Smooth muscle cell (in vitro differentiated cells): ENCODE results near the gene CAMTA1. TPM values are rescaled to one million over a fixed set of nuclear protein-coding genes. Genes with fewer than 3 reads are reported as not detected.

Experiments
- DNase-seq: peaks from one replicate; lab custom pipeline; 2025; ENCODE audit not compliant: unreplicated experiment; lab: John Stamatoyannopoulos, UW
- H2AFZ ChIP-seq: fragments of 200-600 bp; sonication (generic); 2 replicates; pipeline ENCODE4 v1.6.0; 2016; ENCODE audit warnings: antibody characterized with exemption, low read depth, mild to moderate bottlenecking
- H3F3A ChIP-seq: fragments of 200-600 bp; sonication (generic); 2 replicates; pipeline ENCODE4 v1.6.0; 2017; ENCODE audit warnings: antibody characterized with exemption, low read depth
- H3K27ac ChIP-seq: fragments of 200-600 bp; sonication (generic); 2 replicates; pipeline ENCODE4 v1.5.1; 2016; ENCODE audit warnings: low read depth, mild to moderate bottlenecking
- H3K27me3 ChIP-seq: fragments of 200-600 bp; sonication (generic); 2 replicates; pipeline ENCODE4 v1.6.1; 2016; ENCODE audit warnings: low read depth, mild to moderate bottlenecking
- H3K36me3 ChIP-seq: fragments of 200-600 bp; sonication (generic); 2 replicates; pipeline ENCODE4 v1.5.1; 2016; ENCODE audit warnings: low read depth
- H3K4me1 ChIP-seq: fragments of 200-600 bp; sonication (generic); 2 replicates; pipeline ENCODE4 v1.5.1; 2016; ENCODE audit warnings: low read depth
- H3K4me2 ChIP-seq: fragments of 200-600 bp; sonication (generic); 2 replicates; pipeline ENCODE4 v1.6.0; 2016; ENCODE audit warnings: mild to moderate bottlenecking
- H3K4me3 ChIP-seq: fragments of 200-600 bp; sonication (generic); 2 replicates; pipeline ENCODE4 v1.5.1; 2016; ENCODE audit warnings: mild to moderate bottlenecking
- H3K79me2 ChIP-seq: fragments of 200-600 bp; sonication (generic); 2 replicates; pipeline ENCODE4 v1.6.0; 2016; ENCODE audit warnings: low read depth, mild to moderate bottlenecking
- H3K9ac ChIP-seq: fragments of 200-600 bp; sonication (generic); 2 replicates; pipeline ENCODE4 v1.6.0; 2016; ENCODE audit warnings: low read depth
- H3K9me3 ChIP-seq: fragments of 200-600 bp; sonication (generic); replicated peaks from 2 replicates; pipeline ENCODE4 v1.5.1; 2016; ENCODE audit warnings: low read depth
- H4K20me1 ChIP-seq: fragments of 200-600 bp; sonication (generic); 2 replicates; pipeline ENCODE4 v1.6.0; 2016; ENCODE audit warnings: low read depth
- WGBS: methylation state at CpG from one replicate; pipeline ENCODE4 v1.1.7; 2016; ENCODE audit warnings: low lambda C conversion rate; 5-methylcytosine and 5-hydroxymethylcytosine counted together
- polyA plus RNA-seq: library from polyadenylated mRNA; unstranded; fragments of >200 nt; fragmentation: Nextera tagmentation; extraction: Ambion mirVana; gene quantifications from 2 replicates; pipeline ENCODE4 v1.2.1, GENCODE V29; 2016
- total RNA-seq: library from RNA; depleted of rRNA; stranded (reverse); fragments of >200 nt; gene quantifications from 2 replicates; pipeline ENCODE4 v1.2.3, GENCODE V29; 2014
- TF ChIP-seq, protein P1 (sequence below): fragments of 200-600 bp; sonication (generic); IDR thresholded peaks from 2 replicates; pipeline ENCODE4 v1.5.1; 2017; ENCODE audit warnings: borderline replicate concordance, mild to moderate bottlenecking, antibody characterized with exemption; ENCODE audit not compliant: insufficient read depth, poor library complexity, severe bottlenecking

Gene CAMTA1
- total and polyA plus RNA-seq, 2 experiments from 2014 or later, result 139 to 145 TPM

- Histone ChIP-seq H3K4me1 (peaks cover 10% of the 10 kb centered on the region), H3K9me3 (no peaks in the 10 kb centered on the region), H3F3A (peaks cover 5% of the 10 kb centered on the region), H3K27me3 (no peaks in the 10 kb centered on the region), H3K9ac (no peak overlapping the region), H3K4me2 (peak overlapping the region; percentile 75), H3K4me3 (no peak overlapping the region), H4K20me1 (no peaks in the 10 kb centered on the region), H2AFZ (peak overlapping the region; percentile 43), H3K27ac (no peak overlapping the region), H3K36me3 (no peaks in the 10 kb centered on the region), H3K79me2 (no peaks in the 10 kb centered on the region)
- peak; percentile 11 for DNase-seq
- WGBS, result 13% methylated on average over 13 of the region's 13 CpGs
- TF ChIP-seq, protein P1, sequence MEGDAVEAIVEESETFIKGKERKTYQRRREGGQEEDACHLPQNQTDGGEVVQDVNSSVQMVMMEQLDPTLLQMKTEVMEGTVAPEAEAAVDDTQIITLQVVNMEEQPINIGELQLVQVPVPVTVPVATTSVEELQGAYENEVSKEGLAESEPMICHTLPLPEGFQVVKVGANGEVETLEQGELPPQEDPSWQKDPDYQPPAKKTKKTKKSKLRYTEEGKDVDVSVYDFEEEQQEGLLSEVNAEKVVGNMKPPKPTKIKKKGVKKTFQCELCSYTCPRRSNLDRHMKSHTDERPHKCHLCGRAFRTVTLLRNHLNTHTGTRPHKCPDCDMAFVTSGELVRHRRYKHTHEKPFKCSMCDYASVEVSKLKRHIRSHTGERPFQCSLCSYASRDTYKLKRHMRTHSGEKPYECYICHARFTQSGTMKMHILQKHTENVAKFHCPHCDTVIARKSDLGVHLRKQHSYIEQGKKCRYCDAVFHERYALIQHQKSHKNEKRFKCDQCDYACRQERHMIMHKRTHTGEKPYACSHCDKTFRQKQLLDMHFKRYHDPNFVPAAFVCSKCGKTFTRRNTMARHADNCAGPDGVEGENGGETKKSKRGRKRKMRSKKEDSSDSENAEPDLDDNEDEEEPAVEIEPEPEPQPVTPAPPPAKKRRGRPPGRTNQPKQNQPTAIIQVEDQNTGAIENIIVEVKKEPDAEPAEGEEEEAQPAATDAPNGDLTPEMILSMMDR, result no peak
Observed at GRCh38 chr1:6770751-6771440, 14.4 kb upstream of the CAMTA1 start.

DNA sequence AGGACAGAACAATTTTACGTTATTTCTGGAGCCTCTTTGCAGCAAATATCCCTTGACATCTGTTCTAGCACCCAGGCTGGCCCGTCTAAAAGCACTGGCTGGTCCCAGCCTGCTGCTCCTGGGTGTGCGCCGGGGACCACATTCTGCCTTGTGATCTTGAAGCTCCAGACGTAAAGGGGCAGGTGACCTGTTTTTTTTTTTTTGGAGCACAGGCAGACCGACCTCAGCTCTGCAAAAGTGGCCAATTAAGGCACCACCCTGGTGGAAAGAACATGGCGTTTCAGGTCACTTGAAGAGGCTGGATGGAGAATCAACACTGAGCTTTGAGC, 13.8 kb upstream of the CAMTA1 start:
- Histone ChIP-seq H3K4me3 (no peak overlapping the region), H4K20me1 (no peaks in the 10 kb centered on the region), H2AFZ (no peak overlapping the region), H3K9ac (no peak overlapping the region), H3K9me3 (no peaks in the 10 kb centered on the region), H3F3A (peaks cover 5% of the 10 kb centered on the region), H3K27me3 (no peaks in the 10 kb centered on the region), H3K27ac (no peak overlapping the region), H3K36me3 (no peaks in the 10 kb centered on the region), H3K79me2 (no peaks in the 10 kb centered on the region), H3K4me1 (peaks cover 10% of the 10 kb centered on the region), H3K4me2 (peak overlapping the region; percentile 75)
- 57% methylated on average over 7 of the region's 7 CpGs for WGBS
- TF ChIP-seq, protein P1, result no peak
- DNase-seq, result no peak

GRCh38 chr1:6774381-6774780, 10.9 kb upstream of the CAMTA1 start:
- no peaks in the 10 kb centered on the region for H4K20me1 ChIP-seq
- no peaks in the 10 kb centered on the region for H3K36me3 ChIP-seq
- no peaks in the 10 kb centered on the region for H3K9me3 ChIP-seq
- no peak overlapping the region for H3K27ac ChIP-seq
- DNase-seq, result no peak
- TF ChIP-seq, protein P1, result no peak
- peaks cover 5% of the 10 kb centered on the region for H3F3A ChIP-seq
- H3K9ac ChIP-seq, result no peak overlapping the region
- WGBS, result 100% methylated on average over 1 of the region's 1 CpG
- H3K4me1 ChIP-seq, result peaks cover 10% of the 10 kb centered on the region
- H2AFZ ChIP-seq, result no peak overlapping the region
- no peaks in the 10 kb centered on the region for H3K27me3 ChIP-seq
- no peak overlapping the region for H3K4me2 ChIP-seq
- no peaks in the 10 kb centered on the region for H3K79me2 ChIP-seq
- H3K4me3 ChIP-seq, result no peak overlapping the region
